ENCODE results near the gene PTPRG.
A peak's percentile ranks its signal among the peaks of the same experiment; 100 is the strongest.

Gene PTPRG

GRCh38 chr3:61526308-61526707 is 35.1 kb upstream of the PTPRG start:
- TF ChIP-seq CTCF (conservative IDR thresholded peaks at IDR 0.05; ENCODE audit: control insufficient read depth, insufficient read depth, low read depth, low read length) = no peak
- no peak for DNase-seq (ENCODE audit: low read depth)
- no peak overlapping the region for H3K4me3 ChIP-seq (ENCODE audit: control insufficient read depth, low read depth, low read length)

- TF ChIP-seq CTCF (conservative IDR thresholded peaks at IDR 0.05; ENCODE audit: control insufficient read depth, insufficient read depth, low read depth, low read length) = no peak
- H3K4me3 ChIP-seq (ENCODE audit: control insufficient read depth, low read depth, low read length) = no peak overlapping the region
- no peak for DNase-seq (ENCODE audit: low read depth)
These were observed 34.4 kb upstream of the PTPRG start for GRCh38 chr3:61527011-61527410.

- TF ChIP-seq CTCF (conservative IDR thresholded peaks at IDR 0.05; ENCODE audit: control insufficient read depth, insufficient read depth, low read depth, low read length) = peak; percentile 63
- no peak overlapping the region for H3K4me3 ChIP-seq (ENCODE audit: control insufficient read depth, low read depth, low read length)
- peak; percentile 56 for DNase-seq (ENCODE audit: low read depth)
These were observed 31.0 kb upstream of the PTPRG start for GRCh38 chr3:61530355-61530754.

DNA sequence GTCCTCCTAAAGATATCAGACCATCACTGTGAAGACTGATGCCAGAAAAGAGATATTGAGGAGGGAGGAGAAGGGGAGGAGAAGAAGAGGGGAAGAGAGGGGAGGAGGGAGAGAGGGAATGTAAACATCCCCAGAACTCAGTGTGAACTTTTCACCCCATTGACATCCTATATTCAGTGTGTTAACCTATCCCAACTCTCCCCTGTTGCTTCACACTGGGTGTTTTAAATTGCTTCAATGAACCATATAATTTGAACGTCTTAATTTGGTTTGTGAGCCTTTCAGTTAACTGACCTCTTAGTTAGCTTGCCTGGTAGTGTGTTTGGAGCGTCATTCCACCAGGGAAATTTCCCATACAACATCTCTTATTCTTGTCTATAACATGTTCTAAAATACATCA is 29.8 kb upstream of the PTPRG start:
- DNase-seq (ENCODE audit: low read depth) = no peak
- no peak for TF ChIP-seq CTCF (conservative IDR thresholded peaks at IDR 0.05; ENCODE audit: control insufficient read depth, insufficient read depth, low read depth, low read length)
- H3K4me3 ChIP-seq (ENCODE audit: control insufficient read depth, low read depth, low read length) = no peak overlapping the region

DNA sequence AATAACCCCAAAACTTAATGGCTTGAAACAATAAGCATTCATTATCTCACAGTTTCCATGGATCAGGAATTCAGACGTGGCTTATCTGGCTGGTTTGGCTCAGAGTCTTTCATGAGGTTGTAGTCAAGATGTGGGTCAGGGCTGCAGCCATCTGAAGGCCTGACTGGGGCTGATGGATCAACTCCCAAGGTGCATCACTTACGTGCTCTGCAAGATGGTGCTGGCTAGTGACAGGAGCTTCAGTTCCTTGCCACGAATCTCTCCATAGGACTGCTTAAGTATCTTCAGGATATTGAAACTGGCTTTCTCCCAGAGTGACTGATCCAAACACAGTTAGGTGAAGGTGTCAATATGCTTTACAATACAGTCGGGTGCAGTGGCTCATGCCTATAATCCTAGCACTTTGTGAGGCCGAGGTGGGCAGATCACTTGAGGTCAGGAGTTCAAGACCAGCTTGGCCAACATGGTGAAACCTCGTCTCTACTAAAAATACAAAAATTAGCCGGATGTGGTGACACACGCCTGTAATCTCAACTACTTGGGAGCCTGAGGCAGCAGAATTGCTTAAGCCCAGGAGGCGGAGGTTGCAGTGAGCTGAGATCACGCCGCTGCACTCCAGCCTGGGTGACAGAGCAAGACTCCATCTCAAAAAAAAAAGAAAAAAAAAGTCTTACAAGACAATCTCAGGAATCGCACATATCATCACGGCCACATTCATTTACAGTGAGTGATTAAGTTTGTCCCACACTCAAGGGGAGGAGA is 28.5 kb upstream of the PTPRG start:
- no peak overlapping the region for H3K4me3 ChIP-seq (ENCODE audit: control insufficient read depth, low read depth, low read length)
- no peak for TF ChIP-seq CTCF (conservative IDR thresholded peaks at IDR 0.05; ENCODE audit: control insufficient read depth, insufficient read depth, low read depth, low read length)
- no peak for DNase-seq (ENCODE audit: low read depth)

DNA sequence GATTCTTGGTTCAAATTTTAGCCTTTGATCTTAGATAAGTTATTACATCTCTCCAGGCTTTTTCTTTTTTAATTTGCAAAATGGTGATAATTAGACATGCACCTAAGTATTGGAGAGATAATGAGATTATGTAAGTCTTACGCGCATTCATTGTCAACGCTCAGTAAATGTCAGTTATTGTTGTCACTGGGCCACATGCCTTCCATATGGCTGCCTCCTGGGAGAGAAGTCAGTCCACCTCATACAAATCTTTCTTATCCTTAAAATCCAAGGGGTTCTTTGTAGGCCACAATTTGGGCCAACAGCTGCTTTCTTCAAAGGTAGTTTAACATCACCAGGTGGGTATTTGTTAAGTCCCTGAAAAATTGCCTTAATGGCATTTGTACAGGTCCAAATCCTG is 25.5 kb upstream of the PTPRG start:
- DNase-seq (ENCODE audit: low read depth) = no peak
- TF ChIP-seq CTCF (conservative IDR thresholded peaks at IDR 0.05; ENCODE audit: control insufficient read depth, insufficient read depth, low read depth, low read length) = no peak
- no peak overlapping the region for H3K4me3 ChIP-seq (ENCODE audit: control insufficient read depth, low read depth, low read length)
